Measurements from ENCODE around the gene ZNF714. TPM values are rescaled to one million over a fixed set of nuclear protein-coding genes. Genes with fewer than 3 reads are reported as not detected.

ZNF714 gene
- total and polyA plus RNA-seq, 10 of the 15 experiments (the other 5 are each of a cell fraction or from before 2014, with no cell fraction given), result 4.9 to 13.2 (median 9.1) TPM

- no peak overlapping the region for H2AFZ ChIP-seq (ENCODE audit: control insufficient read depth, low read depth, low read length)
- 47% methylated on average over 3 of the region's 3 CpGs for WGBS (ENCODE audit: insufficient coverage, insufficient replicate concordance, low lambda C conversion rate, missing lambda C conversion rate)
- H3K9me3 ChIP-seq (replicated peaks; ENCODE audit: control insufficient read depth, insufficient read depth, low read length), result no peaks in the 10 kb centered on the region
- H3K9ac ChIP-seq (ENCODE audit: control insufficient read depth, insufficient read depth, low read length), result no peak overlapping the region
- in situ Hi-C loops (cut with MboI), result no loop called here
- no peaks in the 10 kb centered on the region for H3K79me2 ChIP-seq (ENCODE audit: control insufficient read depth, insufficient read depth, low read length)
- H3K27me3 ChIP-seq (replicated peaks in 1 of 2; ENCODE audit: control insufficient read depth in 2 of 2, insufficient read depth in 2 of 2, low read length in 1 of 2), result no peaks in the 10 kb centered on the region
- FAIRE-seq (no peak), DNase-seq (ENCODE audit: low read depth, low spot score) (no peak), ATAC-seq (no peak)
- intact Hi-C loops (cut with micrococcal nuclease; ENCODE audit: unreplicated experiment), result no loop called here
- H3K4me2 ChIP-seq (ENCODE audit: control insufficient read depth, insufficient read depth), result no peak overlapping the region
- ChIA-PET POLR2A (no interaction called here), RAD21 (ENCODE audit: unreplicated experiment) (no interaction called here), CTCF (no interaction called here), SMC1A (ENCODE audit: uncharacterized antibody, unreplicated experiment) (no interaction called here)
- BruUV-seq (replicated peaks), result no TSS peak
- H3K27ac ChIP-seq (ENCODE audit: control insufficient read depth, insufficient read depth), result no peak overlapping the region
- no peaks in the 10 kb centered on the region for H4K20me1 ChIP-seq (ENCODE audit: control insufficient read depth, insufficient read depth)
- no peak overlapping the region for H3K4me3 ChIP-seq
- H3K36me3 ChIP-seq (ENCODE audit: control insufficient read depth in 2 of 2, insufficient read depth in 2 of 2, low read length in 1 of 2), result no peaks in the 10 kb centered on the region
- TF ChIP-seq SRF (IDR thresholded peaks at IDR 0.05; ENCODE audit: low read depth in 2 of 2, low read length in 2 of 2) (no peak), YBX1 (IDR thresholded peaks at IDR 0.05) (no peak), ZNF207 (IDR thresholded peaks at IDR 0.05; ENCODE audit: borderline replicate concordance) (no peak), BACH1 (IDR thresholded peaks at IDR 0.05; ENCODE audit: borderline replicate concordance) (no peak), RBBP5 (conservative IDR thresholded peaks at IDR 0.05) (no peak)
- H3K4me1 ChIP-seq (ENCODE audit: control insufficient read depth, insufficient read depth, low read length), result no peaks in the 10 kb centered on the region
Measured at GRCh38 chr19:21130097-21130775, 48.2 kb downstream of the ZNF714 start.

- Histone ChIP-seq H2AFZ (ENCODE audit: control insufficient read depth, low read depth, low read length) (no peak overlapping the region), H3K9me3 (replicated peaks; ENCODE audit: control insufficient read depth, insufficient read depth, low read length) (no peaks in the 10 kb centered on the region; the same call in 2 of the 3 replicates), H3K4me2 (ENCODE audit: control insufficient read depth, insufficient read depth) (no peak overlapping the region), H3K27me3 (replicated peaks in 1 of 2; ENCODE audit: control insufficient read depth in 2 of 2, insufficient read depth in 2 of 2, low read length in 1 of 2) (no peaks in the 10 kb centered on the region), H3K4me3 (no peak overlapping the region), H3K79me2 (ENCODE audit: control insufficient read depth, insufficient read depth, low read length) (no peaks in the 10 kb centered on the region), H3K27ac (ENCODE audit: control insufficient read depth, insufficient read depth) (no peak overlapping the region), H3K4me1 (ENCODE audit: control insufficient read depth, insufficient read depth, low read length) (no peaks in the 10 kb centered on the region), H3K36me3 (ENCODE audit: control insufficient read depth in 2 of 2, insufficient read depth in 2 of 2, low read length in 1 of 2) (no peaks in the 10 kb centered on the region), H4K20me1 (ENCODE audit: control insufficient read depth, insufficient read depth) (no peaks in the 10 kb centered on the region), H3K9ac (ENCODE audit: control insufficient read depth, insufficient read depth, low read length) (no peak overlapping the region)
- in situ Hi-C loops (cut with MboI) (no loop called here), intact Hi-C loops (cut with micrococcal nuclease; ENCODE audit: unreplicated experiment) (no loop called here)
- DNase-seq (ENCODE audit: low read depth, low spot score) (no peak), ATAC-seq (no peak), FAIRE-seq (no peak)
- no peak for TF ChIP-seq MTA3 (IDR thresholded peaks at IDR 0.05; ENCODE audit: borderline replicate concordance, low read length)
- TF ChIP-seq POLR2AphosphoS5 (IDR thresholded peaks at IDR 0.05; ENCODE audit: low read length), result no peak
- TF ChIP-seq BCL11A (IDR thresholded peaks at IDR 0.05; ENCODE audit: low read depth, low read length), result no peak
- no peak for TF ChIP-seq ZNF24 (IDR thresholded peaks at IDR 0.05)
- TF ChIP-seq ASH2L (IDR thresholded peaks at IDR 0.05; ENCODE audit: borderline replicate concordance, low read depth), result no peak
- TF ChIP-seq MAX (IDR thresholded peaks at IDR 0.05; ENCODE audit: low read depth, low read length), result no peak
- no peak for TF ChIP-seq CEBPZ (IDR thresholded peaks at IDR 0.05; ENCODE audit: low read depth, low read length)
- no peak for TF ChIP-seq HSF1 (IDR thresholded peaks at IDR 0.05; ENCODE audit: low read depth, low read length)
- 0% methylated on average over 1 of the region's 1 CpG for WGBS (ENCODE audit: insufficient coverage, insufficient replicate concordance, low lambda C conversion rate, missing lambda C conversion rate)
- CTCF ChIA-PET, result no interaction called here
- SMC1A ChIA-PET (ENCODE audit: uncharacterized antibody, unreplicated experiment), result no interaction called here
- POLR2A ChIA-PET, result no interaction called here
- BruUV-seq (replicated peaks), result no TSS peak
- RAD21 ChIA-PET (ENCODE audit: unreplicated experiment), result no interaction called here
Measured at GRCh38 chr19:21133633-21134032, 51.6 kb downstream of the ZNF714 start.
